ENCODE results near the gene EIF4E3. TPM values are rescaled to one million over a fixed set of nuclear protein-coding genes. Genes with fewer than 3 reads are reported as not detected.
A peak's percentile ranks its signal among the peaks of the same experiment; 100 is the strongest.

Gene EIF4E3
- total and polyA plus RNA-seq, 7 donors, result 14.8 to 35.3 (median 30.1) TPM

- intact Hi-C loops (cut with DNase I), result no loop called here
- no peak overlapping the region for H3K4me3 ChIP-seq
- no peak for DNase-seq
- 72 to 86% methylated on average over 4 of the region's 4 CpGs for WGBS, 2 donors
- no peak overlapping the region for H3K27ac ChIP-seq
- H3K27me3 ChIP-seq, result no peaks in the 10 kb centered on the region
- no peak for TF ChIP-seq POLR2AphosphoS5 (IDR thresholded peaks at IDR 0.05)
- no peak for TF ChIP-seq CTCF (IDR thresholded peaks at IDR 0.05)
- TF ChIP-seq POLR2A (IDR thresholded peaks at IDR 0.05), result no peak
- no peak for TF ChIP-seq EP300 (IDR thresholded peaks at IDR 0.05)
- peaks cover 0 to 16% (median 2%) of the 10 kb centered on the region in 4 donors for H3K4me1 ChIP-seq
- peaks cover 0 to 7% (median 0%) of the 10 kb centered on the region in 4 donors for H3K36me3 ChIP-seq
- H3K9me3 ChIP-seq, result no peaks in the 10 kb centered on the region
Observed at GRCh38 chr3:71714595-71714994, 10.6 kb downstream of the EIF4E3 start.

GRCh38 chr3:71713041-71713440 lies 12.2 kb downstream of the EIF4E3 start:
- intact Hi-C loops (cut with DNase I), result no loop called here
- Histone ChIP-seq H3K36me3 (peaks cover 0 to 18% (median 0%) of the 10 kb centered on the region in 4 donors), H3K9me3 (no peaks in the 10 kb centered on the region), H3K27me3 (no peaks in the 10 kb centered on the region), H3K4me1 (peaks cover 0 to 16% (median 2%) of the 10 kb centered on the region in 4 donors), H3K4me3 (no peak overlapping the region), H3K27ac (no peak overlapping the region)
- no peak for DNase-seq
- 60 to 76% methylated on average over 2 of the region's 2 CpGs for WGBS, 2 donors
- TF ChIP-seq CTCF (IDR thresholded peaks at IDR 0.05) (no peak), EP300 (IDR thresholded peaks at IDR 0.05) (no peak), POLR2A (IDR thresholded peaks at IDR 0.05) (no peak), POLR2AphosphoS5 (IDR thresholded peaks at IDR 0.05) (no peak)

GRCh38 chr3:71710906-71711494 lies 14.2 kb downstream of the EIF4E3 start:
- no peak for DNase-seq
- H3K9me3 ChIP-seq, result no peaks in the 10 kb centered on the region
- H3K27me3 ChIP-seq, result no peaks in the 10 kb centered on the region
- no peak overlapping the region for H3K4me3 ChIP-seq
- TF ChIP-seq POLR2A (IDR thresholded peaks at IDR 0.05) (no peak), CTCF (IDR thresholded peaks at IDR 0.05) (peak; percentile 40 to 59 (median 51)), EP300 (IDR thresholded peaks at IDR 0.05) (no peak), POLR2AphosphoS5 (IDR thresholded peaks at IDR 0.05) (no peak)
- H3K27ac ChIP-seq, result no peak overlapping the region
- intact Hi-C loops (cut with DNase I), result no loop called here
- peaks cover 0 to 16% (median 2%) of the 10 kb centered on the region in 4 donors for H3K4me1 ChIP-seq
- 26 to 48% methylated on average over 1 of the region's 1 CpG for WGBS, 2 donors
- peaks cover 0 to 18% (median 0%) of the 10 kb centered on the region in 4 donors for H3K36me3 ChIP-seq

GRCh38 chr3:71709908-71710511 lies 15.2 kb downstream of the EIF4E3 start:
- Histone ChIP-seq H3K36me3 (peaks cover 0 to 25% (median 0%) of the 10 kb centered on the region in 4 donors), H3K27ac (no peak overlapping the region), H3K9me3 (no peaks in the 10 kb centered on the region), H3K27me3 (no peaks in the 10 kb centered on the region), H3K4me3 (no peak overlapping the region), H3K4me1 (peaks cover 0 to 9% (median 2%) of the 10 kb centered on the region in 4 donors)
- intact Hi-C loops (cut with DNase I), result no loop called here
- TF ChIP-seq EP300 (IDR thresholded peaks at IDR 0.05), result no peak
- TF ChIP-seq POLR2A (IDR thresholded peaks at IDR 0.05), result no peak
- no peak for TF ChIP-seq CTCF (IDR thresholded peaks at IDR 0.05)
- TF ChIP-seq POLR2AphosphoS5 (IDR thresholded peaks at IDR 0.05), result no peak
- DNase-seq, result no peak
- WGBS, 2 donors, result 88 to 94% methylated on average over 9 of the region's 9 CpGs
